WTC11 (cell line): Measurements from ENCODE around the gene FN3K. TPM values are rescaled to one million over a fixed set of nuclear protein-coding genes. Genes with fewer than 3 reads are reported as not detected.

Experiments used
- ATAC-seq: fragments of 200-7000 bp; cut with Tn5 transposase; 2 replicates; pipeline ENCODE4 v1.10.0; 2021; ENCODE audit warnings: mild to moderate bottlenecking, moderate library complexity
- CTCF ChIA-PET: fragments of 300-600 bp; sonication (Branson Sonifier 250); formaldehyde crosslinking; loops from one replicate; lab custom pipeline; 2021; ENCODE audit warnings: antibody characterized with exemption; lab: Charles Lee
- POLR2A ChIA-PET: fragments of 350-600 bp; sonication (Branson Sonifier 250); formaldehyde crosslinking; loops from one replicate; lab custom pipeline; 2021; ENCODE audit warnings: antibody characterized with exemption; lab: Charles Lee
- DNase-seq: peaks from one replicate; pipeline ENCODE4 v3.0.0; 2021; ENCODE audit warnings: low spot score
- H3K27ac Mint-ChIP-seq: 2 replicates; pipeline ENCODE4 v1.8.0; 2021; ENCODE audit warnings: mixed read lengths
- H3K27me3 Mint-ChIP-seq: 2 replicates; pipeline ENCODE4 v1.8.0; 2021; ENCODE audit warnings: low read depth, mild to moderate bottlenecking, moderate library complexity, mixed read lengths
- H3K36me3 Mint-ChIP-seq: 2 replicates; pipeline ENCODE4 v1.8.0; 2021; ENCODE audit warnings: mixed read lengths
- H3K4me1 Mint-ChIP-seq: 2 replicates; pipeline ENCODE4 v1.8.0; 2022; ENCODE audit warnings: mixed read lengths
- H3K4me3 Mint-ChIP-seq: 2 replicates; pipeline ENCODE4 v1.8.0; 2021; ENCODE audit warnings: mild to moderate bottlenecking, moderate library complexity, mixed read lengths
- H3K9me3 Mint-ChIP-seq: 2 replicates; pipeline ENCODE4 v1.8.0; 2021; ENCODE audit warnings: mixed read lengths
- ATF1 ChIP-seq: sonication (generic); formaldehyde crosslinking; IDR thresholded peaks from 2 replicates; pipeline ENCODE4 v1.8.1; 2023; ENCODE audit warnings: mild to moderate bottlenecking, moderate library complexity, missing genetic modification reagents
- FOXK1 ChIP-seq: sonication (generic); formaldehyde crosslinking; IDR thresholded peaks from 2 replicates; pipeline ENCODE4 v1.8.0; 2022; ENCODE audit warnings: mild to moderate bottlenecking, moderate library complexity, missing genetic modification reagents
- FOXP1 ChIP-seq: sonication (generic); formaldehyde crosslinking; IDR thresholded peaks from 2 replicates; pipeline ENCODE4 v1.8.0; 2022; ENCODE audit warnings: missing genetic modification reagents, mild to moderate bottlenecking, moderate library complexity, borderline replicate concordance
- FOXP4 ChIP-seq: sonication (generic); formaldehyde crosslinking; IDR thresholded peaks from 2 replicates; pipeline ENCODE4 v1.8.0; 2022; ENCODE audit warnings: mild to moderate bottlenecking, missing genetic modification reagents
- IRF1 ChIP-seq: sonication (generic); formaldehyde crosslinking; IDR thresholded peaks from 2 replicates; pipeline ENCODE4 v1.8.0; 2023; ENCODE audit warnings: missing genetic modification reagents
- NFE2L1 ChIP-seq: sonication (generic); formaldehyde crosslinking; IDR thresholded peaks from 2 replicates; pipeline ENCODE4 v1.8.1; 2023; ENCODE audit warnings: missing genetic modification reagents
- PRDM15 ChIP-seq: sonication (generic); formaldehyde crosslinking; IDR thresholded peaks from 2 replicates; pipeline ENCODE4 v1.8.0; 2022; ENCODE audit warnings: missing genetic modification reagents
- PREB ChIP-seq: sonication (generic); formaldehyde crosslinking; IDR thresholded peaks from 2 replicates; pipeline ENCODE4 v1.8.1; 2022; ENCODE audit warnings: mild to moderate bottlenecking, missing genetic modification reagents, moderate library complexity, borderline replicate concordance
- RORB ChIP-seq: fragments of 250-450 bp; sonication (Bioruptor Pico); IDR thresholded peaks from 2 replicates; pipeline ENCODE4 v1.9.0; 2021; ENCODE audit warnings: mild to moderate bottlenecking
- ZBTB43 ChIP-seq: sonication (generic); formaldehyde crosslinking; IDR thresholded peaks from 2 replicates; pipeline ENCODE4 v1.8.1; 2023; ENCODE audit warnings: mild to moderate bottlenecking, missing genetic modification reagents
- ZNF423 ChIP-seq: fragments of 250-450 bp; sonication (Bioruptor Pico); IDR thresholded peaks from 2 replicates; pipeline ENCODE4 v2.1.2; 2022; ENCODE audit warnings: mild to moderate bottlenecking, moderate library complexity
- ZNF671 ChIP-seq: fragments of 250-450 bp; sonication (Bioruptor Pico); IDR thresholded peaks from 2 replicates; pipeline ENCODE4 v1.8.0; 2021; ENCODE audit warnings: mild to moderate bottlenecking
- total RNA-seq: library from RNA; stranded (reverse); gene quantifications from 3 replicates; pipeline ENCODE4 v1.2.3, GENCODE V29; 2021

Gene FN3K
- total RNA-seq, 1 experiment from 2014 or later = 19.3 TPM

GRCh38 chr17:82698974-82699442 is 36.4 kb upstream of the FN3K start:
- peak; percentile 12 for ATAC-seq

GRCh38 chr17:82699551-82699950 is 35.9 kb upstream of the FN3K start:
- CTCF ChIA-PET = no interaction called here
- no peak for TF ChIP-seq PREB (CRISPR knock-in tag)
- no peak for TF ChIP-seq IRF1 (CRISPR knock-in tag)
- no peak for TF ChIP-seq ZNF423 (CRISPR knock-in tag)
- no peak for TF ChIP-seq ATF1 (CRISPR knock-in tag)
- TF ChIP-seq ZBTB43 (CRISPR knock-in tag) = no peak
- TF ChIP-seq ZNF671 (CRISPR knock-in tag) = no peak
- H3K4me1 Mint-ChIP-seq = no peaks in the 10 kb centered on the region
- peaks cover 4% of the 10 kb centered on the region for H3K9me3 Mint-ChIP-seq
- POLR2A ChIA-PET = no interaction called here
- ATAC-seq = no peak
- peaks cover 54% of the 10 kb centered on the region for H3K27me3 Mint-ChIP-seq
- no peak overlapping the region for H3K27ac Mint-ChIP-seq
- H3K36me3 Mint-ChIP-seq = peaks cover 1% of the 10 kb centered on the region
- H3K4me3 Mint-ChIP-seq = peak overlapping the region; percentile 76
- DNase-seq = no peak

More at GRCh38 chr17:82698974-82699442, 36.4 kb upstream of the FN3K start:
- peaks cover 4% of the 10 kb centered on the region for H3K36me3 Mint-ChIP-seq
- peaks cover 58% of the 10 kb centered on the region for H3K27me3 Mint-ChIP-seq
- H3K27ac Mint-ChIP-seq = no peak overlapping the region
- H3K4me1 Mint-ChIP-seq = no peaks in the 10 kb centered on the region
- POLR2A ChIA-PET = no interaction called here
- TF ChIP-seq FOXK1 (peak; percentile 77; the same call in 1 of the 2 replicates), FOXP4 (CRISPR knock-in tag) (peak; percentile 65; the same call in 1 of the 2 replicates), FOXP1 (0 out of 2 replicates have a peak, but pooled peaks have one; percentile 20), RORB (CRISPR knock-in tag) (no peak)
- peaks cover 8% of the 10 kb centered on the region for H3K9me3 Mint-ChIP-seq
- CTCF ChIA-PET = interaction anchor here (1.0 kb wide), 1 partner anchor 83 kb away, joined by 3 read pairs; no protein-coding TSS in a partner anchor
- DNase-seq = no peak
- peak overlapping the region; percentile 76 for H3K4me3 Mint-ChIP-seq

GRCh38 chr17:82702231-82702927 is 33.0 kb upstream of the FN3K start:
- no peak overlapping the region for H3K4me3 Mint-ChIP-seq
- H3K27ac Mint-ChIP-seq = no peak overlapping the region
- ChIA-PET POLR2A (interaction anchor here (0.7 kb wide), 1 partner anchor 159 kb away, joined by 5 read pairs; no protein-coding TSS in a partner anchor), CTCF (interaction anchor here (1.1 kb wide), 1 partner anchor 10 kb away, joined by 5 read pairs; no protein-coding TSS in a partner anchor)
- H3K9me3 Mint-ChIP-seq = no peaks in the 10 kb centered on the region
- DNase-seq = no peak
- TF ChIP-seq NFE2L1 (CRISPR knock-in tag) (no peak), PRDM15 (CRISPR knock-in tag) (no peak)
- H3K27me3 Mint-ChIP-seq = peaks cover 25% of the 10 kb centered on the region
- no peaks in the 10 kb centered on the region for H3K4me1 Mint-ChIP-seq
- H3K36me3 Mint-ChIP-seq = no peaks in the 10 kb centered on the region
- ATAC-seq = no peak
